ENCODE measurements around the gene OR14I1.

The OR14I1 gene

DNA sequence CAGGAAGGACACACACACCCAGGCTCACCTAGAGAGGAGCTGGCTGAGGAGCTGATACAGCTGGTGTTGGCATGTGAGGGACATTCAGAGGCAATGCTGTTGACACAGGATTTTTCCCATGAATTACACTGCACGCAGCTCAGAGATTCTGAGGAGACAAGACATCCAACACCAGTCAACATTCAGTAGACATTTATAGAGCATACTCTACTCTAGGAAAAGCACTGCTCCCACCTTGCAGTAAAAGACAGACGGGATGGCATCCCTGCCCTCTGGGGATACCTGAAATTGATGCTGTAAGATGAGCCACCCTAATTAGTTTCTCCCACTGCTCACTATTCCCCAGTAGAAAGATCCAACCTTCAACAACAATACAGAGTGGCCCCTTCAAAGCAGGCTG, 47.9 kb upstream of the OR14I1 start:
- Histone ChIP-seq H3K9ac (ENCODE audit: low read length) (no peak overlapping the region), H2AFZ (ENCODE audit: low read depth, low read length, severe bottlenecking) (no peak overlapping the region), H3K27me3 (ENCODE audit: low read length) (no peaks in the 10 kb centered on the region), H3F3A (ENCODE audit: insufficient read depth) (no peaks in the 10 kb centered on the region), H3K9me3 (ENCODE audit: insufficient read depth, low read length) (peaks cover 14% of the 10 kb centered on the region; the same call in 1 of the 2 replicates), H3K27ac (ENCODE audit: low read depth, low read length) (no peak overlapping the region), H4K20me1 (ENCODE audit: low read depth, low read length) (no peaks in the 10 kb centered on the region), H3K4me2 (ENCODE audit: low read depth, low read length, poor library complexity, severe bottlenecking) (no peak overlapping the region), H3K4me3 (ENCODE audit: insufficient read depth, low read length, poor library complexity, severe bottlenecking) (no peak overlapping the region), H3K79me2 (ENCODE audit: insufficient read depth, low read length) (no peaks in the 10 kb centered on the region), H3K9me2 (replicated peaks; ENCODE audit: insufficient read depth, low read length) (no peaks in the 10 kb centered on the region), H3K36me3 (ENCODE audit: low read length) (no peaks in the 10 kb centered on the region)
- TF ChIP-seq, protein P1, sequence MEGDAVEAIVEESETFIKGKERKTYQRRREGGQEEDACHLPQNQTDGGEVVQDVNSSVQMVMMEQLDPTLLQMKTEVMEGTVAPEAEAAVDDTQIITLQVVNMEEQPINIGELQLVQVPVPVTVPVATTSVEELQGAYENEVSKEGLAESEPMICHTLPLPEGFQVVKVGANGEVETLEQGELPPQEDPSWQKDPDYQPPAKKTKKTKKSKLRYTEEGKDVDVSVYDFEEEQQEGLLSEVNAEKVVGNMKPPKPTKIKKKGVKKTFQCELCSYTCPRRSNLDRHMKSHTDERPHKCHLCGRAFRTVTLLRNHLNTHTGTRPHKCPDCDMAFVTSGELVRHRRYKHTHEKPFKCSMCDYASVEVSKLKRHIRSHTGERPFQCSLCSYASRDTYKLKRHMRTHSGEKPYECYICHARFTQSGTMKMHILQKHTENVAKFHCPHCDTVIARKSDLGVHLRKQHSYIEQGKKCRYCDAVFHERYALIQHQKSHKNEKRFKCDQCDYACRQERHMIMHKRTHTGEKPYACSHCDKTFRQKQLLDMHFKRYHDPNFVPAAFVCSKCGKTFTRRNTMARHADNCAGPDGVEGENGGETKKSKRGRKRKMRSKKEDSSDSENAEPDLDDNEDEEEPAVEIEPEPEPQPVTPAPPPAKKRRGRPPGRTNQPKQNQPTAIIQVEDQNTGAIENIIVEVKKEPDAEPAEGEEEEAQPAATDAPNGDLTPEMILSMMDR (IDR thresholded peaks at IDR 0.05; ENCODE audit: insufficient read depth, low read length, poor library complexity, severe bottlenecking), result no peak
- no peak for TF ChIP-seq EZH2phosphoT487 (conservative IDR thresholded peaks at IDR 0.05; ENCODE audit: low read length)

DNA sequence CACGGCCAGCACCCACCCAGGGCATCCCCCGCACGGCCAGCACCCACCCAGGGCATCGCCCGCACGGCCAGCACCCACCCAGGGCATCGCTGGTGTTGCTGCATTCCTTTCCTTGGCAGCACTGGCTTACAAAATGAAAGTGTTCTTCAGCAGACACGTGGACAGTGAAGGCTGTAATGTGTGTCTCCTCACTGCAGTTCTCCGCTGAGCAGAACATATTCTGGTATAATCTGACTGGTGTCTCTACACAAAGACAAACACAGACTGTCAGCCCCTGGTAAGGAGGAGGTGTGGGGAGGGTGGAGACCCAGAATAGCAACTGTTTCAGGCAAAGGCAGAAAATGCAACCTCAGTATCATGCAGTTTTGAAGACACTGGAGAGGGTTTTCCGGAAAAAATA, 45.6 kb upstream of the OR14I1 start:
- Histone ChIP-seq H3K27ac (ENCODE audit: low read depth, low read length) (no peak overlapping the region), H3K9me3 (ENCODE audit: insufficient read depth, low read length) (peaks cover 2% of the 10 kb centered on the region; the same call in 1 of the 2 replicates), H3K9ac (ENCODE audit: low read length) (no peak overlapping the region), H3K4me2 (ENCODE audit: low read depth, low read length, poor library complexity, severe bottlenecking) (no peak overlapping the region), H3K9me2 (replicated peaks; ENCODE audit: insufficient read depth, low read length) (no peaks in the 10 kb centered on the region), H3K36me3 (ENCODE audit: low read length) (no peaks in the 10 kb centered on the region), H3F3A (ENCODE audit: insufficient read depth) (no peaks in the 10 kb centered on the region), H3K27me3 (ENCODE audit: low read length) (no peaks in the 10 kb centered on the region), H2AFZ (ENCODE audit: low read depth, low read length, severe bottlenecking) (no peak overlapping the region), H3K79me2 (ENCODE audit: insufficient read depth, low read length) (no peaks in the 10 kb centered on the region), H3K4me3 (ENCODE audit: insufficient read depth, low read length, poor library complexity, severe bottlenecking) (no peak overlapping the region), H4K20me1 (ENCODE audit: low read depth, low read length) (no peaks in the 10 kb centered on the region)
- no peak for TF ChIP-seq EZH2phosphoT487 (conservative IDR thresholded peaks at IDR 0.05; ENCODE audit: low read length)
- TF ChIP-seq, protein P1 (IDR thresholded peaks at IDR 0.05; ENCODE audit: insufficient read depth, low read length, poor library complexity, severe bottlenecking), result no peak

DNA sequence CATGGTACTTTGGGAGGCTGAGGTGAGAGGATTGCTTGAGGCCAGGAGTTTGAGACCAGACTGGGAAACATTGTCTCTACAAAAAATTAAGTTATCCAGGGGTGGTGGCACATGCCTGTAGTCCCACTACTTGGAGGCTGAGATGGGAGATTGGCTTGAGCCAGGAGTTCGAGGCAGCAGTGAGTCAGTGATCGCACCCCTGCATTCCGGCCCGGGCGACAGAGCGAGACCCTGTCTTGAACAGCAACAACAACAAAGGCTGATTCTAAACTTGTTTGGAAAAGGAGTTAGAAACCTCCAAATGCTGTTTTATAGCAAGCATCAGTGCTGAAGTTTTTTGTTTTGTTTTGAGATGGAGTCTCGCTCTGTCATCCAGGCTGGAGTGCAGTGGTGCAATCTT, 38.3 kb upstream of the OR14I1 start:
- H3K9me3 ChIP-seq (ENCODE audit: insufficient read depth, low read length), result no peaks in the 10 kb centered on the region
- H3K4me2 ChIP-seq (ENCODE audit: low read depth, low read length, poor library complexity, severe bottlenecking), result no peak overlapping the region

More for the DNA sequence above, 38.3 kb upstream of the OR14I1 start:
- Histone ChIP-seq H3K4me3 (ENCODE audit: insufficient read depth, low read length, poor library complexity, severe bottlenecking) (no peak overlapping the region), H2AFZ (ENCODE audit: low read depth, low read length, severe bottlenecking) (no peak overlapping the region), H3K79me2 (ENCODE audit: insufficient read depth, low read length) (no peaks in the 10 kb centered on the region), H3K36me3 (ENCODE audit: low read length) (no peaks in the 10 kb centered on the region), H3K27me3 (ENCODE audit: low read length) (no peaks in the 10 kb centered on the region), H3K9ac (ENCODE audit: low read length) (no peak overlapping the region), H3K27ac (ENCODE audit: low read depth, low read length) (no peak overlapping the region), H3F3A (ENCODE audit: insufficient read depth) (no peaks in the 10 kb centered on the region), H4K20me1 (ENCODE audit: low read depth, low read length) (no peaks in the 10 kb centered on the region), H3K9me2 (replicated peaks; ENCODE audit: insufficient read depth, low read length) (no peaks in the 10 kb centered on the region)
- no peak for TF ChIP-seq EZH2phosphoT487 (conservative IDR thresholded peaks at IDR 0.05; ENCODE audit: low read length)
- TF ChIP-seq, protein P1 (IDR thresholded peaks at IDR 0.05; ENCODE audit: insufficient read depth, low read length, poor library complexity, severe bottlenecking), result no peak
